Measurements from ENCODE around the gene ACRV1.

DNA sequence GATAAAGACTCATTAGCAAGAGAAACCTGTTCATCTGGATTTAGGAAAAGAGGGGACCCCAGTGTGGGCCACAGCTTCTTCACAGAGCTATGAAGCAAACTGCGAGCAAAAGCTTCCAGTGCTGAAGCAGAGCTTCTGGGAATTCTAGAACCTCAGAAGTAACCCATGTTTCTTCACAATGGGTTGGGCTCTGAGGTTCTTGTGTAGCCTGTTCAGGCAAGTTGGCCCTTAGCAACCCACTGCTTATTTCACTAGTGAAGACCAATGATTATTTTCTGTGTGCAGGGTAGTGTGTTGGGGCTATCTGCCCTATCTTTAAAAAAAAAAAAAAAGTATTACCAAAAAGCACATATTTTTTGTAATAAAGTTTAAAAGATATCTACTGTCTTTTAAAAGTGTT, at the start of gene ACRV1:
- TF ChIP-seq POLR2A (IDR thresholded peaks at IDR 0.05; ENCODE audit: low read depth, low read length) (no peak), EZH2 (IDR thresholded peaks at IDR 0.05; ENCODE audit: borderline replicate concordance, low read depth, low read length, severe bottlenecking) (no peak), JUN (IDR thresholded peaks at IDR 0.05; ENCODE audit: borderline replicate concordance, insufficient read depth, insufficient read length, low read depth) (no peak), POLR2AphosphoS5 (IDR thresholded peaks at IDR 0.05; ENCODE audit: insufficient read depth, low read depth, low read length) (no peak), MAX (IDR thresholded peaks at IDR 0.05; ENCODE audit: insufficient read depth, insufficient read length) (no peak), MYC (IDR thresholded peaks at IDR 0.05; ENCODE audit: low read depth, low read length) (no peak), GATA2 (IDR thresholded peaks at IDR 0.05; ENCODE audit: insufficient read depth, insufficient read length, low read depth, low read length) (no peak)
- TF ChIP-seq, protein P1, sequence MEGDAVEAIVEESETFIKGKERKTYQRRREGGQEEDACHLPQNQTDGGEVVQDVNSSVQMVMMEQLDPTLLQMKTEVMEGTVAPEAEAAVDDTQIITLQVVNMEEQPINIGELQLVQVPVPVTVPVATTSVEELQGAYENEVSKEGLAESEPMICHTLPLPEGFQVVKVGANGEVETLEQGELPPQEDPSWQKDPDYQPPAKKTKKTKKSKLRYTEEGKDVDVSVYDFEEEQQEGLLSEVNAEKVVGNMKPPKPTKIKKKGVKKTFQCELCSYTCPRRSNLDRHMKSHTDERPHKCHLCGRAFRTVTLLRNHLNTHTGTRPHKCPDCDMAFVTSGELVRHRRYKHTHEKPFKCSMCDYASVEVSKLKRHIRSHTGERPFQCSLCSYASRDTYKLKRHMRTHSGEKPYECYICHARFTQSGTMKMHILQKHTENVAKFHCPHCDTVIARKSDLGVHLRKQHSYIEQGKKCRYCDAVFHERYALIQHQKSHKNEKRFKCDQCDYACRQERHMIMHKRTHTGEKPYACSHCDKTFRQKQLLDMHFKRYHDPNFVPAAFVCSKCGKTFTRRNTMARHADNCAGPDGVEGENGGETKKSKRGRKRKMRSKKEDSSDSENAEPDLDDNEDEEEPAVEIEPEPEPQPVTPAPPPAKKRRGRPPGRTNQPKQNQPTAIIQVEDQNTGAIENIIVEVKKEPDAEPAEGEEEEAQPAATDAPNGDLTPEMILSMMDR (IDR thresholded peaks at IDR 0.05; ENCODE audit: extremely low read depth in 1 of 2, insufficient read depth in 1 of 2, low read depth in 1 of 2, low read length in 2 of 2): no peak

All from endothelial cell of umbilical vein (primary cell).